DMS114 treated with DMSO at 0.1 percent for 48 hours (cell line): ENCODE results near the gene RIMKLB.
"Not testable (repeated sequence)": the region's sequence is repeated elsewhere in the genome, so short reads cannot be mapped to it uniquely, and the experiment has no call there.

Source experiments
- DNase-seq: peaks from one replicate; lab custom pipeline; 2025; ENCODE audit not compliant: unreplicated experiment; lab: John Stamatoyannopoulos, UW

The RIMKLB gene

DNA sequence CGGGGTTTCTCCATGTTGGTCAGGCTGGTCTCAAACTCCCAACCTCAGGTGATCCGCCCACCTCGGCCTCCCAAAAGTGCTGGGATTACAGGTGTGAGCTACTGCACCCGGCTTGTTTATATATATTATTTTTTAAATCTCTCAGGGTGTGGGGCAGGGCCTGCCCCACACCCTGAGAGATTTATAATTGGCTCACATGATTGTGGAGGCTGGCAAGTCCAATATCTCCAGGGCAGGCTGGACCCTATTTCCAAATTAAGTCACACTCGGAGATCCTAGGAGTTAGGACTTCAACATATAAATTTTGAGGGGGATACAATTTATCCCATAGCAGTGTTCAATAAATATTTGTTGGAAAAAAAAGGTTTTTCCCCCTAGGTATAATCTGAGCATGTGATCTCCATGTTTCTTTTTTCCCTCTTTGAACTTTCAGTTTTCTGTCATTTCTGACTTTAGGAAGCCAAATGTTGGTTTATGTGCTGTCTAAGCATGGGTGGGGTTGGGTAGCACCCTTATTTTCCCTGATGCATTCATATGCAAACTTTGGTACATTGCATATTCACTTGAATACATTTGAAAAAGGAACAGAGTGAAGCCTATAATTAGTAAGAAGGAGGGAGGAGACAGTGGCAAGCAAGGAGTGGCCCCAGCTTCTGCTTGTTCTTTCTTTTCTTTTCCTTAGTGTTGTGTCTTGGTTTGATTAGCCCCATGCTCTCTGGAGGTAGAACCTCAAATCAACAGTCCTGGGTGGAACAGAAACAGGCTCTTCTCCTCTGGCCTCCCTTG lies 116.0 kb downstream of the RIMKLB start:
- no peak for DNase-seq

- no peak for DNase-seq
Observed at GRCh38 chr12:8816448-8817050, 118.8 kb downstream of the RIMKLB start.

GRCh38 chr12:8817856-8818255 lies 120.1 kb downstream of the RIMKLB start:
- no peak for DNase-seq

DNA sequence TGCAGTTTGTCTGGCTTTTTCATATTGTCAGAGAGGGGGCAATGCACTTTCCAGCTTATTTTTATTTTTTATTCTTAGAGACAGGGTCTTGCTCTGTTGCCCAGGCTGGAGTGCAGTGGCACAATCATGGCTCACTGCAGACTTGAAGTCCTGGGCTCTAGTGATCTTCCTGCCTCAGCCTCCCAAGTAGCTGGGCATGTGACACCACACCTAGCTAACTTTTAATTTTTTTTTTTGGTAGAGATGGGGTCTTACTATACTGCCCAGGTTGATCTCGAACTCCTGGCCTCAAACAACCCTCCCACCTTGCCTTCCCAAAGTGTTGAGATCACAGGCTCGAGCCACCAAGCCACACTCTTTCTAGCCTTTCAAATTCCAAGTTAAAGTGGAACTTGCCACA lies 120.7 kb downstream of the RIMKLB start:
- no peak for DNase-seq

GRCh38 chr12:8819666-8819980 lies 121.8 kb downstream of the RIMKLB start:
- no peak for DNase-seq

DNA sequence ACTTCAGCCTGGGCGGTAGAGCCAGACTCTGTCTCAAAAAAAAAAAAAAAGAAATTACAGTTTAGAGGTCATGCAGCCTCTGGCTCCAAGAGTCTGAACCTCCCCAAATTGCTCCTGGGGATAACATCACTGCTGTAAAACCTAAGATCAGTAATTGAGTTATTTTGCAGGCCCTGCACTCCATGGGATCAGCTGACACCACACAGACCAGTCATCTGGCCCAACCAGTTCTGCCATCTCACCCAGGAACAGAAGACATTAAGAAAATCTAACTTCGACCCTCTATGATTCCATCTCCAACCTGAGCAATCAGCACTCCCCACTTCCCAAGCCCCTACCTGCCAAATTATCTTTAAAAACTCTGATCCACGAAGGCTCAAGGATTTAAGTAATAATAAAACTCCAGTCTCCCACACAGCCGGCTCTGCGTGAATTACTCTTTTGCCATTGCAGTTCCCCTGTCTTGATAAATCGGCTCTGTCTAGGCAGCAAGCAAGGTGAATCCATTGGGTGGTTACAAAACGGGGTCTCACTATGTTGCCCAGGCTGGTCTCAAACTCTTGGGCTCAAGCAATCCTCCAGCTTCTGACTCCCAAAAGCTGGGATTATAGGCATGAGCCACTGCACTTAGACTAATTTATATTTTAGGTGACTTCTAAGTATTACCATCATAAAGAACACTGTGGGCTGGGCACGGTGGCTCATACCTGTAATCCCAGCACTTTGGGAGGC lies 123.1 kb downstream of the RIMKLB start:
- DNase-seq: not testable (repeated sequence)

GRCh38 chr12:8821591-8821990 lies 123.8 kb downstream of the RIMKLB start:
- DNase-seq: no peak

GRCh38 chr12:8822298-8822697 lies 124.5 kb downstream of the RIMKLB start, which contains the start of gene A2ML1:
TSS of gene A2ML1 (plus strand) at chr12:8822621. CDS start at chr12:8822652, 31 bp downstream.
- no peak for DNase-seq

GRCh38 chr12:8823565-8824300 lies 125.9 kb downstream of the RIMKLB start:
- no peak for DNase-seq

DNA sequence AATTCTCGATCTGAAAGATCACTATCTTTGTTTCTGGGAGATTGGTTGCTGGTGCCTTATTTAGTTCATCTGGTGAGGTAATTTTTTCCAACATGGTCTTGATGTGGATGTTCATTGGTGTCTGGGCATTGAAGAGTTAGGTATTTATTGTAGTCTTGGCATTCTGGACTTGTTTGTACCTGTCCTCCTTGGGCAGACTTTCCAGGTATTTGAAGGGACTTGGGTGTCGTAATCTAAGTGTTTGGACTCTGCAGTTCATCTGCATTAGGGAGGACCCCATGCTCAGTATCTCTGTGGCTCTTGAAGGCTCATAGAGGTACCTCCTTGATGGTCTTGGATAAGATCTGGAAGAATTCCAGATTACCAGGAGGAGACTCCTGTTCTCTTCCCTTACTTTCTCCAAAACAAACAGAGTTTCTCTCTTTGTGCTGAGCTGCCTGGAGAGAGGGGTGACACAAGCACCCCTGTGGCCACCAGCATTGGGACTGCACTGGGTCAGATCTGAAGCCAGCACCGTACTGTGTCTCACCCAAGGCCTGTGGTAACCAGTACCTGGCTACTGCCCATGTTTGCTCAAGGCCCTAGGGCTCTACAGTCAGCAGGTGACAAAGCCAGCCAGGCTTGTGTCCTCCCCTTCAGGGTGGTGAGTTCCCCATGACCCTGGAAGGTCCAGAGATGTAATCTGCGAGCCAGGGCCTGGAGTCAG lies 129.9 kb downstream of the RIMKLB start:
- no peak for DNase-seq

DNA sequence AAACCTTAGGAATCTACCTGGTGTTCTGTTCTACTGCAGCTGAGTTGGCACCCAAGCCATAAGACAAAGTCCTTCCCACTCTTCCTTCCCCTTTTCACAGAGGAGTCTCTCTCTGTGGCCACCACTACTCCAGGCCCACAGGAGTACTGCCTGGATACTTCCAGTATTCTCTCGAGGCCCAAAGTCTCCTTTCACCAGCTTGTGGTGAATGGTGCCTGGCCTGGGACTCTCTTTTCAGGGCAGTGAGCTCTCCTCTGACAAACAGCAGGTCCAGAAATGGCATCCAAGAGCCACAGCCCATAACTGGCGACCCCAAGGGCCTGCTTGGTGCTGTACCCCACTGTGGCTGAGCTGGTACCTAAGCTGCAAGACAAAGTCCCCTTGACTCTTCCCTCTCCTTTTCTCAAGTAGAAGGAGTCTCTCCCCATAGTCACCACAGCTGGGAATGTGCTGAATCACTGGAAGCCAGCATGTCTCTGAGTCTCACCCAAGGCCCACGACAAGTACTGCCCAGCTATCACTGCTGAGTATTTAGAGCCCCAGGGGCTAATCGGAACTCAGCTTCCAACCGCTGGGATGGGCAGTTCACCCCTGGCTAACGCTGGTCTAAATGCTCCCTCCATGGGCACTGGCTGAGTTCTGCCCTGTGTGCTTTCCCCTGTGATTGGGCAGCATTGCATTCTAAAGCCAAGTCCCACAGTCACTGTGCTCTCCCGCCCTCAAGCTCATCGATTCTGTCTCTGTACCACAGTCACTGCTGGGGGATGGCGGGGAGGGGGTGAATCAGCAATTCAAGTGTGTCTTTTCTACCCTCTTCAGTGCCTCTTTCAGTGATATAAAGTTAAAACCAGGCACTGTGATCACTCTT lies 130.7 kb downstream of the RIMKLB start:
- no peak for DNase-seq

- DNase-seq: no peak
Observed at GRCh38 chr12:8829125-8829518, 131.3 kb downstream of the RIMKLB start.

- DNase-seq: no peak
Observed at GRCh38 chr12:8829621-8830020, 131.8 kb downstream of the RIMKLB start.

GRCh38 chr12:8831116-8831515 lies 133.3 kb downstream of the RIMKLB start:
- DNase-seq: no peak

GRCh38 chr12:8832500-8832899 lies 134.7 kb downstream of the RIMKLB start:
- no peak for DNase-seq
